ENCODE results near the gene FBXO33. TPM values are rescaled to one million over a fixed set of nuclear protein-coding genes. Genes with fewer than 3 reads are reported as not detected.

The FBXO33 gene
- total RNA-seq, 1 experiment from 2014 or later: 8.8 TPM

DNA sequence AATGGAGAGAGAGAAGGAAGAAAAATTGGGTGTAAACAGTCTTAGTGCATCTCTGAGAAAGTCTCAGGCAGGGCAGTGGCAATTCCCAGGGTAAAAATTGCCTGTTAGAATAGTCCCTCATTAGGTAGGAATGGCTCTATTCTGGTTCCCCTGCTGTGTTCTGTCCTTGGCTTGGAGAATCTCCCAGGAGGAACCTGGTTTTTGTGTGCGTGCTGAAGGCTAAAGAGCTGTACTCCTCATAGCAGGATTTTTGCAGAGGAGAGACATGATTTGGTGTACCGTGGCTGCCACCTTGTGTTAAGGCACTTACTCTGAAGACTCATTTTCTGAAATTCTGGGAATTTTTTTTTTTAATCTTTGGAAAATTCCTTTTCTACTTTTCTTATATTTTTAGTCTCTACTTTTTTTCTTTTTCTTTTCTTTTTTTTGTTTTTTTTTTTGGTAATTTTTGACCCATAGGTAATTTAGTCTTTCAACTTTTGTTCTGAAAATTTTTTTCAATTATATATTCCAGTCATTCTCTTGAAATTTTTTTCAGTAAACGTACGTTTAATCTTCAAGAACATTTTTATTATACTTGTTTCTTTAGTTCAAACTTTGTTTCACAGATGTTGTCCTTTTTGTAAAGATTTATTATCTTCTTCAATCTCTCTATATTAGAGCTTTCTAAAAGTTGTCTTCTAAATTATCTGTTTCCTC is 63.8 kb downstream of the FBXO33 start:
- Mint-ChIP-seq H3K36me3 (ENCODE audit: insufficient read depth in 1 of 3, low read depth in 3 of 3) (peaks cover 9 to 21% (median 11%) of the 10 kb centered on the region in 3 experiments; a peak in 6 of 7 replicates), H3K4me1 (peaks cover 39% of the 10 kb centered on the region in 2 experiments), H3K9me3 (peaks cover 9 to 14% of the 10 kb centered on the region in 2 experiments; a peak in 4 of 5 replicates), H3K4me3 (no peak overlapping the region; a peak in 1 of 5 replicates), H3K27me3 (ENCODE audit: low read depth) (no peaks in the 10 kb centered on the region), H3K27ac (peak overlapping the region in 2 of 3 experiments; percentile 7 to 64; a peak in 4 of 7 replicates)
- no peak overlapping the region for H2BK5ac ChIP-seq (ENCODE audit: insufficient read length, low read length)
- no peak overlapping the region for H2BK12ac ChIP-seq (ENCODE audit: insufficient read length, low read depth, low read length)
- H3K14ac ChIP-seq (ENCODE audit: insufficient read depth, low read length): no peak overlapping the region
- no peak overlapping the region for H3K9ac ChIP-seq (ENCODE audit: extremely low read depth, insufficient read length, low read length)
- H2BK15ac ChIP-seq (ENCODE audit: low read depth, low read length): no peak overlapping the region
- WGBS (ENCODE audit: extremely low coverage, insufficient read length, low lambda C conversion rate): no CpG with 5 or more reads among the region's 4 CpGs
- no peak overlapping the region for H3T11ph ChIP-seq (ENCODE audit: low read length)
- H3K79me2 ChIP-seq (ENCODE audit: insufficient read depth, low read length): no peaks in the 10 kb centered on the region
- H2BK20ac ChIP-seq (ENCODE audit: low read depth, low read length, poor library complexity, severe bottlenecking): no peak overlapping the region
- no peak overlapping the region for H2AK5ac ChIP-seq (ENCODE audit: insufficient read length, low read length)
- H4K8ac ChIP-seq (replicated peaks; ENCODE audit: insufficient read length, low read depth, low read length): no peak overlapping the region
- no peaks in the 10 kb centered on the region for H3K23me2 ChIP-seq (ENCODE audit: insufficient read length, low read depth, low read length, poor library complexity, severe bottlenecking)
- no peaks in the 10 kb centered on the region for H3K27me3 ChIP-seq (ENCODE audit: insufficient read depth, low read length)
- H3K4ac ChIP-seq (ENCODE audit: low read depth, low read length): no peak overlapping the region
- H2BK120ac ChIP-seq (ENCODE audit: low read depth, low read length, poor library complexity, severe bottlenecking): no peak overlapping the region
- no peaks in the 10 kb centered on the region for H3K79me1 ChIP-seq (ENCODE audit: insufficient read depth, low read depth, low read length, poor library complexity, severe bottlenecking)
- DNase-seq: peak; percentile 80
- peak; percentile 84 for TF ChIP-seq CTCF (conservative IDR thresholded peaks at IDR 0.05)
- no peaks in the 10 kb centered on the region for H4K20me1 ChIP-seq (ENCODE audit: control insufficient read depth, insufficient read depth, insufficient read length)
- no peak overlapping the region for H3K56ac ChIP-seq (ENCODE audit: insufficient read length, low read depth, low read length)
- H3K27ac ChIP-seq (ENCODE audit: insufficient read length, low read depth, low read length): no peak overlapping the region
- peaks cover 10% of the 10 kb centered on the region for H3K4me1 ChIP-seq (ENCODE audit: insufficient read depth, low read length)
- H3K23ac ChIP-seq (ENCODE audit: insufficient read length, low read depth, low read length): no peak overlapping the region
- no peak overlapping the region for H4K5ac ChIP-seq (ENCODE audit: insufficient read length, low read depth, low read length)
- no peak overlapping the region for H4K91ac ChIP-seq (ENCODE audit: insufficient read length, low read depth, low read length)
- no peak overlapping the region for H2AFZ ChIP-seq (ENCODE audit: low read length)
- H3K9me3 ChIP-seq (ENCODE audit: control insufficient read depth, low read depth, low read length): no peaks in the 10 kb centered on the region
- no peak overlapping the region for H3K4me2 ChIP-seq (ENCODE audit: insufficient read depth, insufficient read length, low read length)
- H3K18ac ChIP-seq (ENCODE audit: insufficient read length, low read depth, low read length): no peak overlapping the region

Measured in H9 (cell line).